ENCODE results near the gene BTBD17. TPM values are rescaled to one million over a fixed set of nuclear protein-coding genes. Genes with fewer than 3 reads are reported as not detected.

The BTBD17 gene
- total and polyA plus RNA-seq, 12 donors = not detected

DNA sequence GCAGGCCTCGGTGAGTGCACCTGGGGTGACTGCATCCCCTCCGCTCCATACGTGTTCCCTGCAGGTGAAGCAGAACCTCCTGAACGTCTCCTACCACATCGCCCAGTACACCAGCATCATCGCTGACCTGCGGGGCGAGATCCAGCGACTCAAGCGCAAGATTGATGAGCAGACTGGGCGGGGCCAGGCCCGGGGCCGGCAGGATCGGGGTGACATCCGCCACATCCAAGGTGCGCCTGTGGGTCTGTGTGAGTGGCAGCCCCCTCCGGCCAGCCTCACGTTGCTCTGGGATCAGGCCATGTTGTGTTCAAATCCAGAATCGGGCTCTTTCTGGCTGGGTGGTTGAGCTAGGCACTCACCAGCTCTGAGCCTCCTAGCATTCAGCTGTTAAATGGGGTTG lies 12.5 kb downstream of the BTBD17 start:
- ATAC-seq (no peak), DNase-seq (no peak)
- H3K36me3 ChIP-seq = no peaks in the 10 kb centered on the region
- peaks cover 3 to 61% (median 42%) of the 10 kb centered on the region in 7 donors for H3K27me3 ChIP-seq
- H3K4me1 ChIP-seq = peaks cover 0 to 3% (median 0%) of the 10 kb centered on the region in 9 donors
- 75 to 76% methylated on average over 19 of the region's 19 CpGs for WGBS, 2 donors
- TF ChIP-seq, protein P1, sequence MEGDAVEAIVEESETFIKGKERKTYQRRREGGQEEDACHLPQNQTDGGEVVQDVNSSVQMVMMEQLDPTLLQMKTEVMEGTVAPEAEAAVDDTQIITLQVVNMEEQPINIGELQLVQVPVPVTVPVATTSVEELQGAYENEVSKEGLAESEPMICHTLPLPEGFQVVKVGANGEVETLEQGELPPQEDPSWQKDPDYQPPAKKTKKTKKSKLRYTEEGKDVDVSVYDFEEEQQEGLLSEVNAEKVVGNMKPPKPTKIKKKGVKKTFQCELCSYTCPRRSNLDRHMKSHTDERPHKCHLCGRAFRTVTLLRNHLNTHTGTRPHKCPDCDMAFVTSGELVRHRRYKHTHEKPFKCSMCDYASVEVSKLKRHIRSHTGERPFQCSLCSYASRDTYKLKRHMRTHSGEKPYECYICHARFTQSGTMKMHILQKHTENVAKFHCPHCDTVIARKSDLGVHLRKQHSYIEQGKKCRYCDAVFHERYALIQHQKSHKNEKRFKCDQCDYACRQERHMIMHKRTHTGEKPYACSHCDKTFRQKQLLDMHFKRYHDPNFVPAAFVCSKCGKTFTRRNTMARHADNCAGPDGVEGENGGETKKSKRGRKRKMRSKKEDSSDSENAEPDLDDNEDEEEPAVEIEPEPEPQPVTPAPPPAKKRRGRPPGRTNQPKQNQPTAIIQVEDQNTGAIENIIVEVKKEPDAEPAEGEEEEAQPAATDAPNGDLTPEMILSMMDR (IDR thresholded peaks at IDR 0.05) = no peak
- no peaks in the 10 kb centered on the region for H3K9me3 ChIP-seq
- H3K27ac ChIP-seq = no peak overlapping the region
- no peak overlapping the region for H3K4me3 ChIP-seq
- intact Hi-C loops (cut with DNase I) = no loop called here

DNA sequence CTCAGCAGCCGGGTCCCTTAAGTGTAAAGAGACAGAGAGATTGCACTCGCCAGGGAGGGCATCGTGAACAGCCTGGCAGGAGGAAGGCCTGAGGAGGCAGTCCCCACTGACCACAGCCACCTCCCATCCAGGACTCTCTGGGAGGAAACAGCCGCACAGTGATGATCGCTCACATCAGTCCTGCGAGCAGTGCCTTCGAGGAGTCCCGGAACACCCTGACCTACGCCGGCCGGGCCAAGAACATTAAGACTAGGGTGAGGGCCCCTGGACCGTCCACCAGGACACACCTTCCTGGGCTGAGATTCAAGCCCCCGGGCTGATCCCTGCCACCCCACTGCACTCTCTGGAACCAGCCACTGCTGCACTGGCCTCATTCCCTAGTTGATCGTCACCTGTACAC lies 14.0 kb downstream of the BTBD17 start:
- WGBS, 2 donors = 70 to 78% methylated on average over 14 of the region's 14 CpGs
- no peaks in the 10 kb centered on the region for H3K4me1 ChIP-seq
- no peaks in the 10 kb centered on the region for H3K36me3 ChIP-seq
- intact Hi-C loops (cut with DNase I) = no loop called here
- peaks cover 0 to 51% (median 28%) of the 10 kb centered on the region in 7 donors for H3K27me3 ChIP-seq
- no peak for DNase-seq
- TF ChIP-seq, protein P1 (IDR thresholded peaks at IDR 0.05) = no peak
- H3K27ac ChIP-seq = no peak overlapping the region
- no peak for ATAC-seq
- H3K4me3 ChIP-seq = no peak overlapping the region
- H3K9me3 ChIP-seq = no peaks in the 10 kb centered on the region

DNA sequence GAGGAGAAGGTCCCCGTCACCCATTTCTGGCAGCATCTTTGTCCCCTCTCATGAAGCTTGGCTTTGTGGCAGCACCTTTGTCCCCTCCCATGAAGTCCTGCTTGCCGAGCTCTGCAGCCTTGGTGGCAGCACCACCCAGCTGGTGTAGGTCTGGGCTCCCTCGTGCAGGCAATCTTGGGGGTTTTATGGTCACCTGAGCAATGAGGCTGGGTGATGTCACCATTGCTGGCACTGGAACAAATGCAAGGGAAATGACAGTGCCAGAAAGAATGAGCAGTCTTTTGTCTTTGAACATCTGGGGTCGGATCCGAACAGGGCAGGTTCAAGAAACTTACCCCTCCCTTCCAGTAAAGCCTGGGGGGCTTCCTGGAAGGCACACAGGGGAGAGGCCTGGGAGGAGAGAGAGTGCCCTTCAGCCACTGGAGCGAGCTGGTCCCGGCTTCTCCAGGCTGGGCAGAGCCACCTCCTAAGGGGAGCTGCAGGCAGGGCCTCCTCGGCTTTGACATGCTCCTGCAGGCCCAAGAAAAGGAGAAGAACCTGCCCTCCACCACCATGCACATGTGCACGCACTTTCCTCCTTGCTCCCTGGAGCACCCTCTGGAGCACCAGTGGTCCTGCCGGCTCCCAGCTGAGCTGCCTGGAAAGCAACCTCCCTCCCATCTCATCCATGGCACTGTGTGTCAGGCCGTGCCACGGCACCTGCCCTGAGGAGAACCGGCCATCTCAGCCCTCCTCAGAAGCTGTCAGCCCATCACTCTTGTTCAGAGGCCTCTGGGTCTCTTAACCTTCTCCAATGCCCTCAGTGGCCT lies 16.0 kb downstream of the BTBD17 start:
- TF ChIP-seq, protein P1 (IDR thresholded peaks at IDR 0.05) = no peak
- Histone ChIP-seq H3K27me3 (peaks cover 0 to 32% (median 8%) of the 10 kb centered on the region in 7 donors), H3K27ac (no peak overlapping the region), H3K4me1 (no peaks in the 10 kb centered on the region), H3K36me3 (no peaks in the 10 kb centered on the region), H3K9me3 (no peaks in the 10 kb centered on the region), H3K4me3 (no peak overlapping the region)
- intact Hi-C loops (cut with DNase I) = no loop called here
- 78 to 80% methylated on average over 13 of the region's 13 CpGs for WGBS, 2 donors
- no peak for DNase-seq
- ATAC-seq = no peak

DNA sequence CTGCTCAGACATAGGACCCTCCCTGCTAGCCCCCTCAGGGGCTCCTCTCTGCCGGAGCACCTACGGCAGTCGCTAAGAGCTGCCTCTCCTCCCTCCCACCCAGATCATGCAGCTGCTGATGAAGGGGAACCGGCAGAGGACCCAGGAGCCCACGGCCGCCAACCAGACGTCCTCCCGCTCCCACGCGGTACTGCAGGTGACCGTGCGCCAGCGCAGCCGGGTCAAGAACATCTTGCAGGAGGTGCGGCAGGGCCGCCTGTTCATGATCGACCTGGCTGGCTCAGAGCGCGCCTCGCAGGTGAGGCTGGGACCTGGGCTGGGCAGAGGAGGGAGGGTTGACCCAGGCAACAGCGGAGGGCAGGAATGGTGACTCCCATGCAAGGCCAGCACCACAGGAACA lies 17.0 kb downstream of the BTBD17 start:
- Histone ChIP-seq H3K4me1 (no peaks in the 10 kb centered on the region), H3K27me3 (peaks cover 0 to 22% (median 0%) of the 10 kb centered on the region in 7 donors), H3K4me3 (no peak overlapping the region), H3K36me3 (no peaks in the 10 kb centered on the region), H3K27ac (no peak overlapping the region), H3K9me3 (no peaks in the 10 kb centered on the region)
- DNase-seq = no peak
- no peak for ATAC-seq
- WGBS, 2 donors = 83 to 84% methylated on average over 21 of the region's 21 CpGs
- intact Hi-C loops (cut with DNase I) = no loop called here
- TF ChIP-seq, protein P1 (IDR thresholded peaks at IDR 0.05) = no peak

All from heart right ventricle (tissue), 16 donors.